Measurements from ENCODE around the gene HIVEP3. TPM values are rescaled to one million over a fixed set of nuclear protein-coding genes. Genes with fewer than 3 reads are reported as not detected.

HIVEP3 gene
- total RNA-seq, 4 donors from 2014 or later: 3.2 to 11.0 (median 4.2) TPM

DNA sequence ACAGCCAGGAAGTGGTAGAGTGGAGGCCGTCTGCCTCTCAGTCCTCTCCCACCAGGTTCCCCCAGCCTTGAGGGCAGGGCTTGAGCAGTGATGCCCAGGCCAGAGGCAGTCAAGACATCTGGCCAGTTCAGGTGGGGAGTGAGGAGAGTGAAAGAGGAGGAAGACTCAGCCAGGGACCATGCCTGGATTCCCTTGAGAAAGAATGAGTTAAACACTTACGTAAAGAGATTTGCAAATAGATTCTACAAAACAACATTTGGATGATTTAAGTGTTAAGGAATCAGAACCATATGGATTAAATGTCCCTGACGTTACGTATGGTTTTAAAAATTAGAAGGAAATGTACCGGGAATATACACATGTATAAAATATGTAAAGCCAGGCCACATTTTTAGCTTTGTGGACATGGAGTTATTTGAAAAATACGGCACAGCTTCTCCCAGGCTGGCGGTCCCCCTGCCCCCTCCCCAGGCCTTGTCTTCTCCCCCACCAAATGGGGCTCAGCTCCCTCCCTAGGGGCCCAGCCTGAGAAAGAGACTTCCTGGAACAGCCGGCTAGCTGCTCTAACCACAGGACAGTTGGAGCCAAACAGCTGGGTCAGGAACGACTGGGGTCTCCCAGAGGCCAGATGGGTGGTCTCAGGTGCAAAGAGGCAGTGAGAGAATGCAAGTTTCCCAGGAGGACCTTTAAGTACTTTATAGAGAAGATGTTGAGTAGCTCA is 245.9 kb downstream of the HIVEP3 start:
- Histone ChIP-seq H3K9me3 (no peaks in the 10 kb centered on the region), H3K4me1 (peaks cover 17 to 72% (median 32%) of the 10 kb centered on the region in 3 donors), H3K36me3 (no peaks in the 10 kb centered on the region), H3K4me3 (no peak overlapping the region), H3K27ac (peak overlapping the region in 2 of 4 donors; percentile 27 to 52), H3K27me3 (no peaks in the 10 kb centered on the region)
- TF ChIP-seq, protein P1, sequence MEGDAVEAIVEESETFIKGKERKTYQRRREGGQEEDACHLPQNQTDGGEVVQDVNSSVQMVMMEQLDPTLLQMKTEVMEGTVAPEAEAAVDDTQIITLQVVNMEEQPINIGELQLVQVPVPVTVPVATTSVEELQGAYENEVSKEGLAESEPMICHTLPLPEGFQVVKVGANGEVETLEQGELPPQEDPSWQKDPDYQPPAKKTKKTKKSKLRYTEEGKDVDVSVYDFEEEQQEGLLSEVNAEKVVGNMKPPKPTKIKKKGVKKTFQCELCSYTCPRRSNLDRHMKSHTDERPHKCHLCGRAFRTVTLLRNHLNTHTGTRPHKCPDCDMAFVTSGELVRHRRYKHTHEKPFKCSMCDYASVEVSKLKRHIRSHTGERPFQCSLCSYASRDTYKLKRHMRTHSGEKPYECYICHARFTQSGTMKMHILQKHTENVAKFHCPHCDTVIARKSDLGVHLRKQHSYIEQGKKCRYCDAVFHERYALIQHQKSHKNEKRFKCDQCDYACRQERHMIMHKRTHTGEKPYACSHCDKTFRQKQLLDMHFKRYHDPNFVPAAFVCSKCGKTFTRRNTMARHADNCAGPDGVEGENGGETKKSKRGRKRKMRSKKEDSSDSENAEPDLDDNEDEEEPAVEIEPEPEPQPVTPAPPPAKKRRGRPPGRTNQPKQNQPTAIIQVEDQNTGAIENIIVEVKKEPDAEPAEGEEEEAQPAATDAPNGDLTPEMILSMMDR (IDR thresholded peaks at IDR 0.05): no peak
- TF ChIP-seq POLR2A (IDR thresholded peaks at IDR 0.05): no peak
- DNase-seq: no peak
- WGBS, 2 donors: 64 to 67% methylated on average over 8 to 9 of the region's 9 CpGs
- intact Hi-C loops (cut with DNase I): no loop called here

DNA sequence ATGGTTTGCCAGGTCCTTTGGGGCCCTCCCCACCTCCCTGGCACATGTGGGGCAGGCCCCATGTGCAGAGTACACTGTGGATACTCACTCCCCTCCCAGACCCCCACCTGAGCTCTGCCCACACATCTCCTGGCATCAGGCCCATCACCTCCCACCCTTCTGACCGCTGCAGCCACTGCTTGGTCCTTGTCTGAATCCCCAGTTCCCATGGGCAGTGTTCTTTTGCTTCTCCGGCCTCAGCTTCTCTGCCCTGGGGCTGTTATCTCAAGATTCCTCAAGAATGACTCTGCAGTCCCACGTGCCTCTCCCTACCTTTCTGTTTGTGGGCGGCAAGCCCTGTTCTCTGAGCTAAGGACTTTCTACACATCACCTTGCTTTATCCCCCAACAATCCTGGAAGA is 246.5 kb downstream of the HIVEP3 start:
- H3K4me1 ChIP-seq: peaks cover 19 to 72% (median 35%) of the 10 kb centered on the region in 3 donors
- 44 to 57% methylated on average over 4 of the region's 4 CpGs for WGBS, 2 donors
- no peaks in the 10 kb centered on the region for H3K27me3 ChIP-seq
- no peaks in the 10 kb centered on the region for H3K36me3 ChIP-seq
- no peak for DNase-seq
- H3K4me3 ChIP-seq: no peak overlapping the region
- H3K9me3 ChIP-seq: no peaks in the 10 kb centered on the region
- intact Hi-C loops (cut with DNase I): no loop called here
- no peak for TF ChIP-seq POLR2A (IDR thresholded peaks at IDR 0.05)
- TF ChIP-seq, protein P1 (IDR thresholded peaks at IDR 0.05): no peak
- peak overlapping the region in 1 of 4 donors; percentile 17 for H3K27ac ChIP-seq

DNA sequence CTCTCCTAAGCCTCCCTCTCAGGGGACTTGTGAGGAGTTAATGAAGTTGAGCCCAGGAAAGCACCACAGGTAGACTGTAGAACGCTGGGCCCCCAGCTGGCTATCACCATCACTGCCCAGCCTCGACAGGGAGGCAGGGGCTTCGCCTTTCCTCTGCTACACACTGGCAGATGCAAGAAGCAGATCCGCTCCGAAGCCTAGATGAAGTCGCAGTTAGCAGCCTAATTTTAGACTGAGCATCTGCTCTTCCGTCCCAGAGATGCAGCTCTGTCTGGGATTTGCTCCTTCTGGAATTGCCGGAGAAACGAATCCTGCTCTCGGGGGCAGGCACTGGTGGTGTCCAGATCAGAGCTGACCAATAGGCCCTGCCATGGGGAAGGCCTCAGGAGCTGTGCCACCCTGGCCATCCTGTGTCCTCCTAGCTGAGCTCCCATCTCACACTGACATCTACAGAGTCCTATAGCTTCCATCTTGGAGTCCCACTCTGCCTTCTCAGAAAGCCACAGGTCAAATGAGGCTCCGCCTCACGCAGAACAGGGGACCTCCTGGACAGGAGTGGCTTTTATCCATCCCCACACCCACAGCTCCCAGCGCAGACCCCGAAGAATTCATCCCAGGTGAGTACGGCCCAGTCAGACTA is 247.5 kb downstream of the HIVEP3 start:
- WGBS, 2 donors: 98 to 100% methylated on average over 6 to 8 of the region's 15 CpGs
- no peak for DNase-seq

DNA sequence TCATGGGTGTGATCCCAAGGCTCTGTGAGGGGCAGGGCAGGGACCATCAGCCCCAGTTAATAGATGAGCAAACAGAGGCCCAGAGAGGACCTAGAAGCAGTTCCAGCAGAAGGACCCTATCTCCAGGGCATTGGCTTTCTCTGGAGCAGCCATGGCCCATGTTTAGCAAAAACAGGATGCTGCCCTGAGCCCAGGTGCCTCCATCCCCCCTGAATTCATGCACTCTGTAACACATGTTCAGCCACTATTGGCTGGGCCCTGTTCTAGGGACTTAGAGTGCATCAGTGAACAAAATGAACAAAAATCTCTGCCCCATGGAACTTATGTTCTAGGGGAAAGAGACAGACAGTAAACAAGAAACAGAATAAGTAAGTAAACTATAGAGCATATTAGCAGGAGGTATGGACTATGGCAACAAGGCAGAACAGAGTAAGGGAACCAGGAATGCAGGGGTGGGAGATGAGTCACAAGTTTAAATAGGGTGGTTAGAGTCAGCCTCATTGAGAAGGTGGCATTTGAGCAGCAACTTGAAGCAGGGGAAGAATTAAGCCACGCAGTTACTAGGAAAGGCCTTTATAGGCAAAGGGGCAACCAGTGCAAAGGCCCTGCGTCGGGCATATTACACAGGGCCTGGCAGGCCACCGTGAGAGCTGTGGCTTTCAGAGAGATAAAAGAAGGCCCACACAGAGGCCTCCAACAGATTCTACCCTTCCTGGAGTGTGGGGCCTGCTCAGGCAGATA is 248.3 kb downstream of the HIVEP3 start:
- H3K27ac ChIP-seq: peak overlapping the region in 1 of 4 donors; percentile 5
- WGBS, 2 donors: 76 to 78% methylated on average over 4 of the region's 4 CpGs
- intact Hi-C loops (cut with DNase I): no loop called here
- no peak for DNase-seq
- no peak overlapping the region for H3K4me3 ChIP-seq
- H3K27me3 ChIP-seq: no peaks in the 10 kb centered on the region
- H3K36me3 ChIP-seq: no peaks in the 10 kb centered on the region
- H3K9me3 ChIP-seq: no peaks in the 10 kb centered on the region
- H3K4me1 ChIP-seq: peaks cover 26 to 73% (median 40%) of the 10 kb centered on the region in 3 donors
- TF ChIP-seq POLR2A (IDR thresholded peaks at IDR 0.05): no peak
- TF ChIP-seq, protein P1 (IDR thresholded peaks at IDR 0.05): no peak

More for the DNA sequence above, 247.5 kb downstream of the HIVEP3 start:
- intact Hi-C loops (cut with DNase I): no loop called here
- Histone ChIP-seq H3K27me3 (no peaks in the 10 kb centered on the region), H3K4me3 (no peak overlapping the region), H3K4me1 (peaks cover 26 to 72% (median 43%) of the 10 kb centered on the region in 3 donors), H3K27ac (peak overlapping the region in 1 of 4 donors; percentile 5), H3K36me3 (no peaks in the 10 kb centered on the region), H3K9me3 (no peaks in the 10 kb centered on the region)
- TF ChIP-seq POLR2A (IDR thresholded peaks at IDR 0.05): no peak
- TF ChIP-seq, protein P1 (IDR thresholded peaks at IDR 0.05): no peak

DNA sequence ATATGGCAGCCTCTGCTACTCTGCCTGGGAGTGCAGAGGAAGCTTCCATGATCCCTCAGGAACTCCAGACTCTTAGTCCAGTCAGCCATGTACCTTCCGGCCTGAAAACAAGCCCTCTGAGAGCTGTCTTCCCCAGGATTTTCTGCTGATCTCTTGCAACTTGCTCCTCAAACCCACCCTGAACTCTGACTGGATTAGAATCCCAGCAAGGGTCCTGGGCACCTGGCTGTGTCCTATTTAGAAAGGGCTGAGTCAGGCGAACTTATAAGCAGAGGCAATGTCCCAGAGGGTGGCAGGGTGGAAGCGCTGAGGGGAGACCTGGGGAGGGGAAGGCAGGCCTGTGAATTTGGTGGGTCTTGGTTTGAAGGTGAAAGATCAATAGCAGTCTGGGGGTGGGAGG is 249.8 kb downstream of the HIVEP3 start:
- intact Hi-C loops (cut with DNase I): no loop called here
- Histone ChIP-seq H3K27ac (no peak overlapping the region), H3K9me3 (no peaks in the 10 kb centered on the region), H3K4me3 (no peak overlapping the region), H3K36me3 (no peaks in the 10 kb centered on the region), H3K27me3 (no peaks in the 10 kb centered on the region), H3K4me1 (peaks cover 26 to 81% (median 45%) of the 10 kb centered on the region in 3 donors)
- no peak for DNase-seq
- no peak for TF ChIP-seq POLR2A (IDR thresholded peaks at IDR 0.05)
- TF ChIP-seq, protein P1 (IDR thresholded peaks at IDR 0.05): no peak
- 100% methylated on average over 1 to 2 of the region's 3 CpGs for WGBS, 2 donors

All from esophagus squamous epithelium (tissue), 5 donors.